Spinal cord (tissue), 10 donors: ENCODE results near the gene TUBB2B. TPM values are rescaled to one million over a fixed set of nuclear protein-coding genes. Genes with fewer than 3 reads are reported as not detected.
"Not testable (repeated sequence)": the region's sequence is repeated elsewhere in the genome, so short reads cannot be mapped to it uniquely, and the experiment has no call there.

Experiments
- DNase-seq, 6 donors: peaks; one replicate each; pipeline versions ENCODE4 v3.0.0 to v3.0.0-alpha.2; 2013 to 2015; ENCODE audit warnings: low spot score in 6 of 6, low read depth in 4 of 6
- H3K27ac ChIP-seq: one replicate; pipeline ENCODE4 v1.5.1; 2013; ENCODE audit warnings: low read depth, low read length, control low read depth
- H3K27me3 ChIP-seq: one replicate; pipeline ENCODE4 v1.6.1; 2013; ENCODE audit warnings: low read length; ENCODE audit not compliant: control insufficient read depth, insufficient read depth
- H3K36me3 ChIP-seq: one replicate; pipeline ENCODE4 v1.6.1; 2013; ENCODE audit warnings: low read length; ENCODE audit not compliant: control insufficient read depth, insufficient read depth
- H3K4me1 ChIP-seq: one replicate; pipeline ENCODE4 v1.6.1; 2013; ENCODE audit warnings: low read length; ENCODE audit not compliant: control insufficient read depth, insufficient read depth
- H3K4me3 ChIP-seq: one replicate; pipeline ENCODE4 v1.5.1; 2013; ENCODE audit warnings: low read depth, low read length, control low read depth
- H3K9me3 ChIP-seq: one replicate; pipeline ENCODE4 v1.6.1; 2013; ENCODE audit warnings: low read length; ENCODE audit not compliant: control insufficient read depth, insufficient read depth
- WGBS: methylation state at CpG from one replicate; pipeline ENCODE4 v1.1.5; 2013; ENCODE audit warnings: missing lambda C conversion rate; ENCODE audit not compliant: insufficient coverage; 5-methylcytosine and 5-hydroxymethylcytosine counted together
- polyA plus RNA-seq, 2 donors: library from polyadenylated mRNA; unstranded; fragments of 120-200 nt; gene quantifications; one replicate each; pipeline ENCODE4 v1.2.1, GENCODE V29; 2013; ENCODE audit not compliant: insufficient read length in 2 of 2
- total RNA-seq, 2 donors: library from RNA; depleted of rRNA in 1 of 2; stranded (reverse); fragments of 120-200 nt in 1 of 2; fragments of >200 nt in 1 of 2; gene quantifications; one replicate each; pipeline versions ENCODE4 v1.2.3 to v1.2.4, GENCODE V29; 2013 to 2014
- donor health status: healthy.

TUBB2B gene
- total and polyA plus RNA-seq, 4 donors, result 554 to 1,720 (median 1,111) TPM

GRCh38 chr6:3205913-3206312 is 21.5 kb downstream of the TUBB2B start:
- Histone ChIP-seq H3K9me3 (peaks cover 3% of the 10 kb centered on the region), H3K4me3 (no peak overlapping the region), H3K36me3 (no peaks in the 10 kb centered on the region), H3K27me3 (no peaks in the 10 kb centered on the region), H3K27ac (no peak overlapping the region), H3K4me1 (peaks cover 22% of the 10 kb centered on the region)
- no peak for DNase-seq
- 90% methylated on average over 2 of the region's 4 CpGs for WGBS

GRCh38 chr6:3204921-3205320 is 22.5 kb downstream of the TUBB2B start:
- Histone ChIP-seq H3K4me3 (no peak overlapping the region), H3K36me3 (no peaks in the 10 kb centered on the region), H3K9me3 (peaks cover 3% of the 10 kb centered on the region), H3K27ac (no peak overlapping the region), H3K4me1 (peaks cover 16% of the 10 kb centered on the region), H3K27me3 (no peaks in the 10 kb centered on the region)
- DNase-seq, result no peak
- WGBS, result 94% methylated on average over 4 of the region's 6 CpGs

GRCh38 chr6:3202999-3203696 is 24.3 kb downstream of the TUBB2B start:
- 71% methylated on average over 3 of the region's 7 CpGs for WGBS
- no peak overlapping the region for H3K4me3 ChIP-seq
- H3K27ac ChIP-seq, result no peak overlapping the region
- H3K36me3 ChIP-seq, result no peaks in the 10 kb centered on the region
- H3K9me3 ChIP-seq, result peaks cover 3% of the 10 kb centered on the region
- no peaks in the 10 kb centered on the region for H3K27me3 ChIP-seq
- peaks cover 2% of the 10 kb centered on the region for H3K4me1 ChIP-seq
- no peak for DNase-seq

GRCh38 chr6:3201388-3201787 is 26.1 kb downstream of the TUBB2B start:
- no peak overlapping the region for H3K27ac ChIP-seq
- H3K4me1 ChIP-seq, result no peaks in the 10 kb centered on the region
- no peak for DNase-seq
- H3K27me3 ChIP-seq, result no peaks in the 10 kb centered on the region
- H3K4me3 ChIP-seq, result no peak overlapping the region
- H3K36me3 ChIP-seq, result no peaks in the 10 kb centered on the region
- no CpG with 5 or more reads among the region's 2 CpGs for WGBS
- peaks cover 3% of the 10 kb centered on the region for H3K9me3 ChIP-seq

GRCh38 chr6:3200682-3201081 is 26.8 kb downstream of the TUBB2B start:
- Histone ChIP-seq H3K27me3 (no peaks in the 10 kb centered on the region), H3K4me1 (peaks cover 7% of the 10 kb centered on the region), H3K4me3 (no peak overlapping the region), H3K36me3 (no peaks in the 10 kb centered on the region), H3K9me3 (peaks cover 3% of the 10 kb centered on the region), H3K27ac (no peak overlapping the region)
- no peak for DNase-seq

- no peak for DNase-seq
- H3K36me3 ChIP-seq, result no peaks in the 10 kb centered on the region
- no peaks in the 10 kb centered on the region for H3K27me3 ChIP-seq
- 100% methylated on average over 1 of the region's 5 CpGs for WGBS
- peaks cover 1% of the 10 kb centered on the region for H3K9me3 ChIP-seq
- no peak overlapping the region for H3K27ac ChIP-seq
- H3K4me3 ChIP-seq, result no peak overlapping the region
- peaks cover 20% of the 10 kb centered on the region for H3K4me1 ChIP-seq
Observed at GRCh38 chr6:3199382-3199781, 28.1 kb downstream of the TUBB2B start.

GRCh38 chr6:3197734-3198133 is 29.7 kb downstream of the TUBB2B start:
- peaks cover 35% of the 10 kb centered on the region for H3K4me1 ChIP-seq
- no CpG with 5 or more reads among the region's 5 CpGs for WGBS
- not testable (repeated sequence) for H3K4me3 ChIP-seq, H3K36me3 ChIP-seq, DNase-seq, H3K9me3 ChIP-seq, H3K27me3 ChIP-seq, H3K27ac ChIP-seq

- Histone ChIP-seq H3K9me3 (no peaks in the 10 kb centered on the region), H3K4me3 (no peak overlapping the region), H3K4me1 (peaks cover 41% of the 10 kb centered on the region), H3K36me3 (no peaks in the 10 kb centered on the region), H3K27ac (no peak overlapping the region), H3K27me3 (no peaks in the 10 kb centered on the region)
- 14% methylated on average over 1 of the region's 5 CpGs for WGBS
- peak in 1 of 6 donors; percentile 55 for DNase-seq
Observed at GRCh38 chr6:3196770-3197169, 30.7 kb downstream of the TUBB2B start.

GRCh38 chr6:3195695-3196497 is 31.6 kb downstream of the TUBB2B start:
- H3K27ac ChIP-seq, result peak overlapping the region; percentile 96
- no peaks in the 10 kb centered on the region for H3K9me3 ChIP-seq
- H3K4me3 ChIP-seq, result peak overlapping the region; percentile 32
- 16% methylated on average over 10 of the region's 16 CpGs for WGBS
- no peaks in the 10 kb centered on the region for H3K27me3 ChIP-seq
- peaks cover 41% of the 10 kb centered on the region for H3K4me1 ChIP-seq
- H3K36me3 ChIP-seq, result no peaks in the 10 kb centered on the region
- peak in 5 of 6 donors; percentile 73 to 99 (median 84) for DNase-seq

- DNase-seq, result no peak
- Histone ChIP-seq H3K27ac (peak overlapping the region; percentile 96), H3K4me3 (peak overlapping the region; percentile 32), H3K9me3 (no peaks in the 10 kb centered on the region), H3K27me3 (no peaks in the 10 kb centered on the region), H3K4me1 (peaks cover 41% of the 10 kb centered on the region), H3K36me3 (no peaks in the 10 kb centered on the region)
- WGBS, result 21% methylated on average over 4 of the region's 5 CpGs
Observed at GRCh38 chr6:3195420-3195694, 32.1 kb downstream of the TUBB2B start.
